Endothelial cell of umbilical vein (primary cell): Measurements from ENCODE around the gene TNS4. TPM values are rescaled to one million over a fixed set of nuclear protein-coding genes. Genes with fewer than 3 reads are reported as not detected.

ENCODE experiments used
- BruUV-seq: library from RNA; stranded (reverse); fragments of 400-500 nt; replicated peaks from 2 replicates; lab custom pipeline; 2021; lab: Mats Ljungman, UMichigan
- CTCF ChIA-PET: fragments of 300-600, 350-600 bp; sonication (Branson Sonifier 250); formaldehyde crosslinking; loops from one replicate; lab custom pipeline; 2021; ENCODE audit warnings: antibody characterized with exemption, inconsistent platforms; lab: Charles Lee
- POLR2A ChIA-PET: fragments of 300-600, 350-600 bp; sonication (Branson Sonifier 250); formaldehyde crosslinking; loops from one replicate; lab custom pipeline; 2021; ENCODE audit warnings: antibody characterized with exemption, inconsistent platforms; lab: Charles Lee
- DNase-seq: peaks from one replicate; pipeline ENCODE4 v3.0.0-alpha.2; 2011; ENCODE audit warnings: low read depth, low spot score
- FAIRE-seq: peaks from 2 replicates; lab custom pipeline; 2011; peaks lifted over from hg19 to GRCh38; lab: Jason Lieb, UNC
- H2AFZ ChIP-seq: 2 replicates; pipeline ENCODE4 v1.6.0; 2012; ENCODE audit warnings: low read depth, low read length, control low read depth, inconsistent platforms
- H3K27ac ChIP-seq: 2 replicates; pipeline ENCODE4 v1.5.1; 2011; ENCODE audit warnings: low read depth, mild to moderate bottlenecking, control low read depth, low read length, moderate library complexity; ENCODE audit not compliant: insufficient read depth
- H3K27me3 ChIP-seq, 2 experiments: 2 replicates each; pipeline versions ENCODE4 v1.6.0 to v1.6.1; 2011; ENCODE audit warnings: low read length in 2 of 2, mixed read lengths in 1 of 2; ENCODE audit not compliant: control insufficient read depth in 2 of 2, insufficient read depth in 2 of 2
- H3K36me3 ChIP-seq, 2 experiments: 2 replicates in 1 of 2; 3 replicates in 1 of 2; pipeline ENCODE4 v1.5.1; 2011; ENCODE audit warnings: low read length in 2 of 2, mild to moderate bottlenecking in 1 of 2, moderate library complexity in 1 of 2; ENCODE audit not compliant: control insufficient read depth in 2 of 2, insufficient read depth in 2 of 2; ENCODE audit errors: extremely low read depth in 1 of 2
- H3K4me1 ChIP-seq: 3 replicates; pipeline ENCODE4 v1.5.1; 2011; ENCODE audit warnings: mild to moderate bottlenecking, low read length; ENCODE audit not compliant: control insufficient read depth, insufficient read depth; ENCODE audit errors: extremely low read depth
- H3K4me2 ChIP-seq: 2 replicates; pipeline ENCODE4 v1.6.1; 2011; ENCODE audit warnings: low read length, control low read depth, mixed read lengths; ENCODE audit not compliant: insufficient read depth
- H3K4me3 ChIP-seq, 3 experiments: fragments of 200-600 bp in 1 of 3; sonication (generic), shearing (Covaris generic) in 1 of 3; replicated peaks in 1 of 3; 2 replicates each; pipeline ENCODE4 v1.5.1; 2011 to 2016; ENCODE audit warnings: control low read depth in 3 of 3, low read length in 3 of 3, mild to moderate bottlenecking in 2 of 3, inconsistent platforms in 1 of 3, low read depth in 1 of 3, moderate library complexity in 1 of 3; ENCODE audit not compliant: insufficient read depth in 1 of 3
- H3K79me2 ChIP-seq: 2 replicates; pipeline ENCODE4 v1.6.0; 2012; ENCODE audit warnings: low read length, inconsistent platforms; ENCODE audit not compliant: control insufficient read depth, insufficient read depth
- H3K9ac ChIP-seq: replicated peaks from 2 replicates; pipeline ENCODE3; 2011; ENCODE audit warnings: low read length, control low read depth; ENCODE audit not compliant: insufficient read depth; ENCODE audit errors: extremely low read depth
- H3K9me1 ChIP-seq: replicated peaks from 3 replicates; pipeline ENCODE4 v1.6.0; 2011; ENCODE audit warnings: mild to moderate bottlenecking, low read length; ENCODE audit not compliant: control insufficient read depth, insufficient read depth; ENCODE audit errors: extremely low read depth
- H3K9me3 ChIP-seq: replicated peaks from 2 replicates; pipeline ENCODE4 v1.5.1; 2012; ENCODE audit warnings: low read length, inconsistent platforms; ENCODE audit not compliant: control insufficient read depth, insufficient read depth
- H4K20me1 ChIP-seq: replicated peaks from 2 replicates; pipeline ENCODE3; 2011; ENCODE audit warnings: mild to moderate bottlenecking, low read length; ENCODE audit not compliant: control insufficient read depth, insufficient read depth; ENCODE audit errors: extremely low read depth
- FOS ChIP-seq: IDR thresholded peaks from 2 replicates; pipeline ENCODE4 v1.6.1; 2011; ENCODE audit warnings: mild to moderate bottlenecking, low read length, moderate library complexity, borderline replicate concordance; ENCODE audit not compliant: insufficient read depth
- GATA2 ChIP-seq: IDR thresholded peaks from 2 replicates; pipeline ENCODE4 v1.7.0; 2011; ENCODE audit warnings: low read depth, mild to moderate bottlenecking, moderate library complexity, mixed read lengths, low read length; ENCODE audit not compliant: insufficient read length, insufficient read depth
- JUN ChIP-seq: IDR thresholded peaks from 2 replicates; pipeline ENCODE4 v1.6.1; 2011; ENCODE audit warnings: borderline replicate concordance, low read depth; ENCODE audit not compliant: insufficient read length, insufficient read depth
- MYC ChIP-seq: IDR thresholded peaks from one replicate; pipeline ENCODE4 v1.6.1; 2011; ENCODE audit warnings: mild to moderate bottlenecking, low read depth, low read length
- POLR2AphosphoS5 ChIP-seq: IDR thresholded peaks from 2 replicates; pipeline ENCODE4 v1.6.1; 2012; ENCODE audit warnings: low read depth, mild to moderate bottlenecking, control low read depth, low read length, moderate library complexity; ENCODE audit not compliant: insufficient read depth
- dilution Hi-C: fragments of 300-500 bp; cut with MboI; formaldehyde crosslinking; loops from one replicate; pipeline ENCODE4 v1.15.0; 2019; ENCODE audit warnings: low sequenced_read_pairs; ENCODE audit not compliant: extremely low pct_ligation_motif_present
- intact Hi-C: fragments of 100-400 bp; cut with micrococcal nuclease; formaldehyde crosslinking; loops from one replicate; pipeline ENCODE4 v1.10.0; 2022
- polyA plus RNA-seq, 4 experiments: library from polyadenylated mRNA; depleted of rRNA in 3 of 4; stranded (reverse) in 3 of 4; unstranded in 1 of 4; fragments of >200 nt; gene quantifications; 2 replicates each; pipeline versions ENCODE4 v1.2.1 to v1.2.3, GENCODE V29; 2011 to 2012; ENCODE audit warnings: missing spikeins in 1 of 4
- total RNA-seq: library from RNA; stranded (reverse); gene quantifications from 2 replicates; pipeline ENCODE4 v1.2.3, GENCODE V29; 2021
- TF ChIP-seq, protein P1 (sequence below): IDR thresholded peaks from 2 replicates; pipeline ENCODE4 v1.6.1; 2011; ENCODE audit not compliant: insufficient read depth, insufficient read length
- TF ChIP-seq, protein P2 (sequence below), 2 donors: IDR thresholded peaks; 1 replicate in 1 of 2; 2 replicates in 1 of 2; pipeline ENCODE4 v1.5.1; 2011; ENCODE audit warnings: low read length in 2 of 2, mild to moderate bottlenecking in 2 of 2, moderate library complexity in 2 of 2, control low read depth in 1 of 2, inconsistent platforms in 1 of 2, low read depth in 1 of 2; ENCODE audit not compliant: insufficient read depth in 1 of 2; ENCODE audit errors: extremely low read depth in 1 of 2

Gene TNS4
- total and polyA plus RNA-seq, 2 donors (not counting 3 experiments of a cell fraction or from before 2014, with no cell fraction given): not detected

DNA sequence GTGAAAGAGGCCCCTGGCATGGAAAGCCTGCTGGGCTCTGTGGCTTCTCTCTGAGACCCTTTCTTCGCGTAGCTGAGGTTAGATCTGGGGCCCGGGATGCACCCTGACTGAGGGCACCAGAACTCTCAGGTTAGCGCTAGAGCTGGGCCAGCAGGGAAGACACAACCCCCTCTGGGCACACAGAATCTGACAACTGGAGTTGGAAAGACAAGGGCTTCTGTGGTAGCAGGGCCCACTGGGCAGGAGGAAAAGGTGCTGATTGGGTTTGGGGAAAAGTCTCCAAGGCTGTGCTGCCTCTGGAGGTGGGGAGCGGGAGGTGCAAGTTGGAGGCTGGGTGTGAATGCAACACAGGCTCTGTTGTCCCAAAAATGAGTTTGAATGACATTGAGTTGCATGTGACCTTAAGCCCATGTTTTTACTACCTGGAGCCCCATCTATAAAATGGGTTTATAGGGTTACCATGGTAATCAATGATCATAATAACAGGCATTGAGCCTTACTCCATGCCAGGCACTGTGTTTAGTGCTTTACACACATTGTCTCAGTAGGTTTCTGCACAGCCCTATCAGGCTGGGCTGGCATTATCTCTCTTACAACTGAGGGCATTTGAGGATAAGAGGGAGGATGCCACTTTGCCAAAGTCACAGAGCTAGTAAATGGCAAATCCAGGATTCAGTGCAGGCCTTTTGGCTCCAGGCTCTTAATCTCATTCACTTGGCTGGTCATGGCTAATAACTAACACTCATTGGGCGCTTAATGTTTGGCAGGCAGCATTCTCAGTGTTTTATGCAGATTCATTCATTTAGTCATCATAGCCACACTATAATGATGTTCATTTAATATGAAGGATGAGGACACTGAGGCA is 67.6 kb downstream of the TNS4 start:
- ChIA-PET POLR2A (no interaction called here), CTCF (interaction anchor here (0.9 to 3.1 kb wide), 5 partner anchors 10 to 126 kb away, joined by 3 to 13 read pairs (median 5); partner anchors contain the start of gene TOP2A)
- dilution Hi-C loops: no loop called here
- FAIRE-seq (no peak), DNase-seq (no peak)
- no peak overlapping the region for H3K4me2 ChIP-seq
- no TSS peak for BruUV-seq
- H2AFZ ChIP-seq: no peak overlapping the region
- intact Hi-C loops: no loop called here
- no peaks in the 10 kb centered on the region for H3K4me1 ChIP-seq
- H3K4me3 ChIP-seq: no peak overlapping the region
- H4K20me1 ChIP-seq: no peaks in the 10 kb centered on the region
- TF ChIP-seq POLR2AphosphoS5 (no peak), GATA2 (no peak), JUN (no peak), FOS (no peak), MYC (no peak)
- TF ChIP-seq, protein P1, sequence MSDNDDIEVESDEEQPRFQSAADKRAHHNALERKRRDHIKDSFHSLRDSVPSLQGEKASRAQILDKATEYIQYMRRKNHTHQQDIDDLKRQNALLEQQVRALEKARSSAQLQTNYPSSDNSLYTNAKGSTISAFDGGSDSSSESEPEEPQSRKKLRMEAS: no peak
- TF ChIP-seq, protein P2, sequence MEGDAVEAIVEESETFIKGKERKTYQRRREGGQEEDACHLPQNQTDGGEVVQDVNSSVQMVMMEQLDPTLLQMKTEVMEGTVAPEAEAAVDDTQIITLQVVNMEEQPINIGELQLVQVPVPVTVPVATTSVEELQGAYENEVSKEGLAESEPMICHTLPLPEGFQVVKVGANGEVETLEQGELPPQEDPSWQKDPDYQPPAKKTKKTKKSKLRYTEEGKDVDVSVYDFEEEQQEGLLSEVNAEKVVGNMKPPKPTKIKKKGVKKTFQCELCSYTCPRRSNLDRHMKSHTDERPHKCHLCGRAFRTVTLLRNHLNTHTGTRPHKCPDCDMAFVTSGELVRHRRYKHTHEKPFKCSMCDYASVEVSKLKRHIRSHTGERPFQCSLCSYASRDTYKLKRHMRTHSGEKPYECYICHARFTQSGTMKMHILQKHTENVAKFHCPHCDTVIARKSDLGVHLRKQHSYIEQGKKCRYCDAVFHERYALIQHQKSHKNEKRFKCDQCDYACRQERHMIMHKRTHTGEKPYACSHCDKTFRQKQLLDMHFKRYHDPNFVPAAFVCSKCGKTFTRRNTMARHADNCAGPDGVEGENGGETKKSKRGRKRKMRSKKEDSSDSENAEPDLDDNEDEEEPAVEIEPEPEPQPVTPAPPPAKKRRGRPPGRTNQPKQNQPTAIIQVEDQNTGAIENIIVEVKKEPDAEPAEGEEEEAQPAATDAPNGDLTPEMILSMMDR (IDR thresholded peaks at IDR 0.05; ENCODE audit: extremely low read depth in 1 of 2, insufficient read depth in 1 of 2, low read depth in 1 of 2, low read length in 2 of 2): peak; percentile 38 to 55
- H3K27ac ChIP-seq: no peak overlapping the region
- H3K9me3 ChIP-seq: no peaks in the 10 kb centered on the region
- no peaks in the 10 kb centered on the region for H3K79me2 ChIP-seq
- H3K36me3 ChIP-seq: no peaks in the 10 kb centered on the region
- H3K27me3 ChIP-seq: peaks cover 0 to 2% of the 10 kb centered on the region in 2 experiments
- no peaks in the 10 kb centered on the region for H3K9me1 ChIP-seq
- H3K9ac ChIP-seq: no peak overlapping the region
